B cell (primary cell): Measurements from ENCODE around the gene ARMC10. TPM values are rescaled to one million over a fixed set of nuclear protein-coding genes. Genes with fewer than 3 reads are reported as not detected.

Source experiments
- ATAC-seq: fragments of 200-7000 bp; cut with Tn5 transposase; one replicate; pipeline ENCODE4 v1.10.0; 2021; ENCODE audit warnings: low read depth, mild to moderate bottlenecking, moderate number of reproducible peaks, moderate library complexity
- CTCF ChIA-PET: fragments of 350-600 bp; sonication (Branson Sonifier 250); formaldehyde crosslinking; loops from one replicate; lab custom pipeline; 2021; ENCODE audit warnings: antibody characterized with exemption, inconsistent platforms; lab: Charles Lee
- POLR2A ChIA-PET: fragments of 350-600 bp; sonication (Branson Sonifier 250); formaldehyde crosslinking; loops from one replicate; lab custom pipeline; 2021; ENCODE audit warnings: antibody characterized with exemption; lab: Charles Lee
- DNase-seq: peaks from one replicate; pipeline ENCODE4 v3.0.0; 2013
- H2AFZ ChIP-seq: 2 replicates; pipeline ENCODE4 v1.6.1; 2012; ENCODE audit warnings: mild to moderate bottlenecking, low read depth, low read length; ENCODE audit not compliant: insufficient read depth, poor library complexity, severe bottlenecking
- H3K27ac ChIP-seq, 2 donors: 1 replicate in 1 of 2; 2 replicates in 1 of 2; pipeline ENCODE4 v1.5.1; 2012 to 2013; ENCODE audit warnings: low read length in 2 of 2, mild to moderate bottlenecking in 2 of 2, moderate library complexity in 1 of 2
- H3K27me3 ChIP-seq, 4 experiments: fragments of 200-600 bp in 1 of 4; sonication (generic) in 1 of 4; replicated peaks in 1 of 4; 1 replicate in 2 of 4; 2 replicates in 2 of 4; pipeline versions ENCODE4 v1.6.1 to v1.7.0; 2013 to 2016; ENCODE audit warnings: low read length in 3 of 4, mild to moderate bottlenecking in 2 of 4, mixed read lengths in 1 of 4, moderate library complexity in 1 of 4; ENCODE audit not compliant: insufficient read depth in 4 of 4, control insufficient read depth in 3 of 4; ENCODE audit errors: control extremely low read depth in 1 of 4
- H3K36me3 ChIP-seq, 2 experiments: replicated peaks in 1 of 2; 1 replicate in 1 of 2; 2 replicates in 1 of 2; pipeline versions ENCODE4 v1.6.1 to v1.7.1; 2013; ENCODE audit warnings: low read length in 1 of 2; ENCODE audit not compliant: insufficient read depth in 2 of 2, control insufficient read depth in 1 of 2; ENCODE audit errors: control extremely low read depth in 1 of 2, extremely low read depth in 1 of 2
- H3K4me1 ChIP-seq, 2 donors: fragments of 200-600 bp in 1 of 2; sonication (generic) in 1 of 2; 1 replicate in 1 of 2; 2 replicates in 1 of 2; pipeline versions ENCODE4 v1.5.1 to v1.6.1; 2013 to 2017; ENCODE audit warnings: low read length in 2 of 2; ENCODE audit not compliant: control insufficient read depth in 2 of 2, insufficient read depth in 2 of 2
- H3K4me2 ChIP-seq: replicated peaks from 2 replicates; pipeline ENCODE3; 2012; ENCODE audit warnings: mild to moderate bottlenecking, low read depth, low read length; ENCODE audit not compliant: poor library complexity, severe bottlenecking
- H3K4me3 ChIP-seq, 5 experiments: fragments of 200-600 bp in 1 of 5; sonication (generic) in 1 of 5; 1 replicate in 3 of 5; 2 replicates in 2 of 5; pipeline versions ENCODE4 v1.5.1 to v1.7.0; 2011 to 2016; ENCODE audit warnings: low read length in 4 of 5, mild to moderate bottlenecking in 4 of 5, low read depth in 2 of 5, control low read depth in 1 of 5, moderate library complexity in 1 of 5; ENCODE audit not compliant: insufficient read depth in 1 of 5; ENCODE audit errors: control extremely low read depth in 1 of 5, extremely low read depth in 1 of 5
- H3K79me2 ChIP-seq: fragments of 200-600 bp; sonication (generic); one replicate; pipeline ENCODE4 v1.6.0; 2016; ENCODE audit warnings: low read length; ENCODE audit not compliant: control insufficient read depth, insufficient read depth
- H3K9ac ChIP-seq: fragments of 200-600 bp; sonication (generic); 2 replicates; pipeline ENCODE4 v1.6.1; 2017; ENCODE audit warnings: mild to moderate bottlenecking, low read length, moderate library complexity
- H3K9me3 ChIP-seq, 3 donors: one replicate each; pipeline versions ENCODE4 v1.6.1 to v1.7.1; 2013; ENCODE audit warnings: low read length in 2 of 3; ENCODE audit not compliant: control insufficient read depth in 2 of 3, insufficient read depth in 1 of 3; ENCODE audit errors: control extremely low read depth in 1 of 3
- H4K20me1 ChIP-seq: 2 replicates; pipeline ENCODE4 v1.6.0; 2012; ENCODE audit warnings: mild to moderate bottlenecking, low read length; ENCODE audit not compliant: insufficient read depth, control insufficient read depth, poor library complexity, severe bottlenecking
- H3K27ac Mint-ChIP-seq: one replicate; pipeline ENCODE4 v1.8.0; 2021; ENCODE audit warnings: mixed read lengths
- H3K27me3 Mint-ChIP-seq: one replicate; pipeline ENCODE4 v1.8.0; 2021; ENCODE audit warnings: mixed read lengths
- H3K4me1 Mint-ChIP-seq: one replicate; pipeline ENCODE4 v1.8.0; 2021; ENCODE audit warnings: mixed read lengths
- H3K4me3 Mint-ChIP-seq: one replicate; pipeline ENCODE4 v1.8.0; 2021; ENCODE audit warnings: mixed read lengths
- H3K9me3 Mint-ChIP-seq: one replicate; pipeline ENCODE4 v1.8.0; 2022; ENCODE audit warnings: mixed read lengths; ENCODE audit not compliant: insufficient read depth
- CTCF ChIP-seq: fragments of 200-600 bp; IDR thresholded peaks from one replicate; pipeline ENCODE4 v1.8.0; 2022; ENCODE audit warnings: antibody characterized with exemption, mild to moderate bottlenecking
- EZH2 ChIP-seq: IDR thresholded peaks from 2 replicates; pipeline ENCODE4 v1.6.1; 2012; ENCODE audit warnings: borderline replicate concordance, low read depth, mild to moderate bottlenecking, moderate library complexity, low read length; ENCODE audit not compliant: insufficient read depth, poor library complexity, severe bottlenecking
- WGBS: methylation state at CpG from one replicate; pipeline ENCODE4 v1.1.5; 2013; ENCODE audit warnings: missing lambda C conversion rate; ENCODE audit not compliant: insufficient coverage; 5-methylcytosine and 5-hydroxymethylcytosine counted together
- intact Hi-C: fragments of 100-400 bp; cut with micrococcal nuclease; formaldehyde crosslinking; loops from one replicate; pipeline ENCODE4 v1.10.0; 2022
- polyA plus RNA-seq: library from polyadenylated mRNA; depleted of rRNA; stranded (reverse); fragments of >200 nt; gene quantifications from 2 replicates; pipeline ENCODE4 v1.2.3, GENCODE V29; 2012
- total RNA-seq, 2 donors: library from RNA; stranded (reverse); fragments of 120-200 nt in 1 of 2; gene quantifications; 1 replicate in 1 of 2; 2 replicates in 1 of 2; pipeline versions ENCODE4 v1.2.3 to v1.2.4, GENCODE V29; 2013 to 2022

Gene ARMC10
- total and polyA plus RNA-seq, 2 donors (not counting 1 experiment from before 2014, with no cell fraction given), result 7.3 to 24.2 TPM

GRCh38 chr7:103132995-103133688, 58.2 kb downstream of the ARMC10 start:
- no peak for DNase-seq
- Histone ChIP-seq H3K36me3 (peaks cover 0 to 5% of the 10 kb centered on the region in 2 experiments), H3K9me3 (no peaks in the 10 kb centered on the region), H3K79me2 (peaks cover 29% of the 10 kb centered on the region), H3K4me1 (no peaks in the 10 kb centered on the region), H3K27ac (no peak overlapping the region), H4K20me1 (no peaks in the 10 kb centered on the region), H3K4me2 (no peak overlapping the region), H2AFZ (no peak overlapping the region), H3K4me3 (no peak overlapping the region), H3K9ac (no peak overlapping the region), H3K27me3 (no peaks in the 10 kb centered on the region)
- POLR2A ChIA-PET, result no interaction called here
- Mint-ChIP-seq H3K27ac (no peak overlapping the region), H3K4me3 (no peak overlapping the region), H3K27me3 (no peaks in the 10 kb centered on the region), H3K9me3 (no peaks in the 10 kb centered on the region), H3K4me1 (peaks cover 23% of the 10 kb centered on the region)
- WGBS, result 93% methylated on average over 4 of the region's 9 CpGs
- no peak for ATAC-seq
- no peak for TF ChIP-seq CTCF
- TF ChIP-seq EZH2, result no peak
- CTCF ChIA-PET, result no interaction called here
- intact Hi-C loops, result no loop called here

- Histone ChIP-seq H3K9ac (no peak overlapping the region), H3K9me3 (no peaks in the 10 kb centered on the region), H3K4me1 (no peaks in the 10 kb centered on the region), H3K79me2 (peaks cover 22% of the 10 kb centered on the region), H3K4me2 (no peak overlapping the region), H3K36me3 (no peaks in the 10 kb centered on the region), H3K4me3 (no peak overlapping the region), H3K27me3 (no peaks in the 10 kb centered on the region), H4K20me1 (no peaks in the 10 kb centered on the region), H2AFZ (no peak overlapping the region), H3K27ac (no peak overlapping the region)
- POLR2A ChIA-PET, result no interaction called here
- TF ChIP-seq EZH2 (no peak), CTCF (no peak)
- CTCF ChIA-PET, result no interaction called here
- DNase-seq (no peak), ATAC-seq (no peak)
- Mint-ChIP-seq H3K27me3 (no peaks in the 10 kb centered on the region), H3K27ac (no peak overlapping the region), H3K9me3 (no peaks in the 10 kb centered on the region), H3K4me3 (no peak overlapping the region), H3K4me1 (peaks cover 20% of the 10 kb centered on the region)
- no CpG with 5 or more reads among the region's 3 CpGs for WGBS
- intact Hi-C loops, result no loop called here
Measured at GRCh38 chr7:103134836-103135554, 60.1 kb downstream of the ARMC10 start.
